ENCODE measurements around the gene PEX7. TPM values are rescaled to one million over a fixed set of nuclear protein-coding genes. Genes with fewer than 3 reads are reported as not detected.

The PEX7 gene
- total RNA-seq, 2 donors from 2014 or later, result 8.9 to 17.9 TPM

DNA sequence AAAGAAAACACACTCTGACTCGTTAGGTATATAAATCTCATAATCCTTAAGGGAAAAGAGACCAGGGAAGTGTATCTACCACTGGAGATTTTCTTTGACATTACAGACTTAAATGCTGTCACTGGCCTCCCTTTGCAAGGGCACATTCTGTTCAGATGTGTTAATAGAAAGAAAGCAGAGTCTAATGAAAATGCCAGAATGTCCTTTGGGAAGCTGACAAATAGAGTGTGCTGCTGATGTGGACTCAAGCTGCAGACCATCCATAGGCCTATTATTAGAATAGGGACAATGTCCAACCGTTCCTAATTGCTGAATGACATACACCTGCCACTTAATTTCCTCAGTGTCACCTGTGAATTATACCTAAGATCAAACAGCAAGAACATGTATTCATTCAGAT, 140.9 kb downstream of the PEX7 start:
- no peak for TF ChIP-seq POLR2A (IDR thresholded peaks at IDR 0.05)
- TF ChIP-seq, protein P1, sequence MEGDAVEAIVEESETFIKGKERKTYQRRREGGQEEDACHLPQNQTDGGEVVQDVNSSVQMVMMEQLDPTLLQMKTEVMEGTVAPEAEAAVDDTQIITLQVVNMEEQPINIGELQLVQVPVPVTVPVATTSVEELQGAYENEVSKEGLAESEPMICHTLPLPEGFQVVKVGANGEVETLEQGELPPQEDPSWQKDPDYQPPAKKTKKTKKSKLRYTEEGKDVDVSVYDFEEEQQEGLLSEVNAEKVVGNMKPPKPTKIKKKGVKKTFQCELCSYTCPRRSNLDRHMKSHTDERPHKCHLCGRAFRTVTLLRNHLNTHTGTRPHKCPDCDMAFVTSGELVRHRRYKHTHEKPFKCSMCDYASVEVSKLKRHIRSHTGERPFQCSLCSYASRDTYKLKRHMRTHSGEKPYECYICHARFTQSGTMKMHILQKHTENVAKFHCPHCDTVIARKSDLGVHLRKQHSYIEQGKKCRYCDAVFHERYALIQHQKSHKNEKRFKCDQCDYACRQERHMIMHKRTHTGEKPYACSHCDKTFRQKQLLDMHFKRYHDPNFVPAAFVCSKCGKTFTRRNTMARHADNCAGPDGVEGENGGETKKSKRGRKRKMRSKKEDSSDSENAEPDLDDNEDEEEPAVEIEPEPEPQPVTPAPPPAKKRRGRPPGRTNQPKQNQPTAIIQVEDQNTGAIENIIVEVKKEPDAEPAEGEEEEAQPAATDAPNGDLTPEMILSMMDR (IDR thresholded peaks at IDR 0.05), result no peak
- H3K4me3 ChIP-seq, result no peak overlapping the region
- H3K36me3 ChIP-seq (replicated peaks in 1 of 2; ENCODE audit: insufficient read depth in 1 of 2, low read depth in 2 of 2), result no peaks in the 10 kb centered on the region
- ATAC-seq (no peak), DNase-seq (no peak)
- no peaks in the 10 kb centered on the region for H3K9me3 ChIP-seq
- no peaks in the 10 kb centered on the region for H3K4me1 ChIP-seq
- H3K27me3 ChIP-seq, result no peaks in the 10 kb centered on the region
- H3K27ac ChIP-seq, result no peak overlapping the region
- 72 to 76% methylated on average over 2 of the region's 2 CpGs for WGBS, 2 donors
- intact Hi-C loops (cut with DNase I), result no loop called here

Small RNAs within 50 kb of the gene (small RNA-seq; reads per million reads assigned to genes)
- not detected for gene RF00019
- gene RF00443, result not detected

Other genes starting within 250 kb of the PEX7 start
- gene MAP3K5, start 30.1 kb upstream of the PEX7 start, total RNA-seq, result 10 to 100 TPM; 33.7 to 36.9 TPM
- not detected for gene SLC35D3, start 99.7 kb downstream of the PEX7 start, total RNA-seq
- gene IL20RA, start 222.4 kb downstream of the PEX7 start, total RNA-seq, result 10 to 100 TPM; 12.7 to 23.7 TPM